HG03460 (cell line): ENCODE results near the gene HCRTR2.

Source experiments
- ATAC-seq: cut with Tn5 transposase; IDR thresholded peaks from one replicate; pipeline ENCODE4 v1.9.1; 2021; ENCODE audit not compliant: unreplicated experiment

HCRTR2 gene

GRCh38 chr6:55320696-55321086 is 146.4 kb downstream of the HCRTR2 start:
- no peak for ATAC-seq

GRCh38 chr6:55327169-55327568 is 152.9 kb downstream of the HCRTR2 start, which contains the start of gene GFRAL:
TSS of gene GFRAL (plus strand) at chr6:55327469. CDS start at chr6:55327555, 86 bp downstream.
- ATAC-seq: no peak
